Medulla oblongata (tissue), 1 donor: ENCODE results near the gene C2orf72.
"Not testable (repeated sequence)": the region's sequence is repeated elsewhere in the genome, so short reads cannot be mapped to it uniquely, and the experiment has no call there.

Experiments
- DNase-seq: peaks from one replicate; pipeline ENCODE4 v3.0.0-alpha.2; 2015; ENCODE audit errors: extremely low spot score

Gene C2orf72

DNA sequence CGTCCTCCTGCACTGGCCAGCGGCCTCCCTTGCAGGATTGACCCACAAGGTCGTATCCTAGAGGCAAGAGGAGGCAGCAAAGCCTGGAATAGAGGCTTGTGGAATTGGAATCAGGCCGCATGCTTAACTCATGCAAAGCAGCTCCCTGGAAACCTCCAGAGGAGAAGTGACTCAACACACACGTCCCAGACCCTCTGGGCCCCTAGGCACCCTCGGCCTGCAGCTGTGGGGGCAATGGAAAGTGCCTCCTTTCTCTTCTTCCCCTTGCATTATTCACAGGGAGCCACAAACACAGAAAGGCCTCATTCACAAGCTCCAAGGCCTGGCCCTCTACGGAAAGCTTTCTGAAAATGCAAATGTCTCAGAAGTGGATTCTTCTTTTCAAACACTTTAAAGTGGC is 21.8 kb upstream of the C2orf72 start:
- peak; percentile 81 for DNase-seq

- DNase-seq, result peak; percentile 46
These were observed 21.4 kb upstream of the C2orf72 start for GRCh38 chr2:231015926-231016325.

GRCh38 chr2:231016566-231017230 is 20.6 kb upstream of the C2orf72 start:
- no peak for DNase-seq

DNA sequence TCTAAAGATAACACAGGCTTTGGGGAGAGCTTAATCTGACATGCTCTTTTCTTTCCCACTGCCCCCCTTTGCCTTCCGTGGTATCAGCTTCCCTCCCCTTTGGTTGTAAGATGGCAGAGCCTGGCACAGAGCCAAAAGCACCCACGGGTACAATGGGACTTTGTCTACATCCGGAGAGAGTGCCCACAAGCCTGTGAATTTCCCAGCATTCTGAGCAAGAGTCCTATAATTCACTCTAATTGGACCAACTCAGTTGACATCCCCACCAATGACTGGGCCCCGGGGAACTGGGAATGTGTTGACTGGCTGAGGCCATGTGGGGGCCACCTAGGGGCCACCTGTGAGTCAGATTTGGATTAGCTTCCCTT is 20.1 kb upstream of the C2orf72 start:
- DNase-seq, result no peak

DNA sequence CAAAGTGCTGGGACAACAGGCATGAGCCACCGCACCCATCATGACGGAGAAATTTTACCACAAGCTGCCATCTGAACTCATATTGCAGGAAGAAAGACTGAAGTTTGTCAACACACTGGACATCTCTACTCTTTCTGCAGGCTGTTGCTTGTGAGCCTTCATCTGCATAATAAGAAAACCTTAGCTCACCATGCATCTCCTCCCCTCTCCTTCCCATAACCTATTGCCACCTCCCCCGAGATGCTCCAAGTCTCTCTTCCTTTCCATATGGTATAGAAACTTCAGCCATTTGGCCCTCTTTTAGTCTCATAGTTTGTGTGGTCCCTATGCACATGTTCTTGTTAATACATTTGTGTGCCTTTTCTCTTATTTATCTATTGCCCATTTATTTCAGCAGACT is 19.1 kb upstream of the C2orf72 start:
- no peak for DNase-seq

GRCh38 chr2:231025059-231025458 is 12.3 kb upstream of the C2orf72 start:
- not testable (repeated sequence) for DNase-seq

DNA sequence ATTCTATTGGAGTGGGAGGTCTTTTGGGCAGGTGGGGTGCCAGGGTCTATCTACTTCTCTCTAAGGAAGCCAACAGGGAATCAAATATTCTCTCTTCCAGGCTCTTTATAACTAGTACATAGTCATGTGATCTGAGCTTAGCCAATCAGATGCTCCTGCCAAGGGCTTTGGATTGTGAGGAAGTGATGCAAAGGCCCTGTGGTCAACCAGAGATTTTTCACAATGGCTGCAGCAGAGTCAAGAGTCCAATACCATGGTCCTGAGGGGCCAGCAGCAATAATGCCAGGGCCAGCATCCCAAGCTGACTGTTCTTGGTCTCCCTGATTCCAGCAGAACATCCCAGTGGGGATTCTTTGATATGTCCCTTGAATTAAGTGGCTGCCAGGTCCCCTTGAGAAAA is 8.4 kb upstream of the C2orf72 start:
- no peak for DNase-seq

- no peak for DNase-seq
These were observed 7.8 kb upstream of the C2orf72 start for GRCh38 chr2:231029563-231029962.

GRCh38 chr2:231030725-231031124 is 6.6 kb upstream of the C2orf72 start:
- no peak for DNase-seq

GRCh38 chr2:231032575-231033140 is 4.7 kb upstream of the C2orf72 start:
- DNase-seq, result no peak

GRCh38 chr2:231033147-231034132 is 3.9 kb upstream of the C2orf72 start:
- no peak for DNase-seq

- no peak for DNase-seq
These were observed 2.9 kb upstream of the C2orf72 start for GRCh38 chr2:231034291-231034882.

GRCh38 chr2:231036131-231036530 is 1.2 kb upstream of the C2orf72 start:
- no peak for DNase-seq

GRCh38 chr2:231036578-231037106 is 681 bp upstream of the C2orf72 start:
- DNase-seq, result no peak

GRCh38 chr2:231037731-231038482 is 584 bp downstream of the C2orf72 start:
- peak; percentile 54 for DNase-seq

GRCh38 chr2:231038483-231039293 is 1.4 kb downstream of the C2orf72 start:
- no peak for DNase-seq

GRCh38 chr2:231039294-231039664 is 2.0 kb downstream of the C2orf72 start:
- DNase-seq, result no peak

GRCh38 chr2:231039821-231040364 is 2.6 kb downstream of the C2orf72 start:
- no peak for DNase-seq

DNA sequence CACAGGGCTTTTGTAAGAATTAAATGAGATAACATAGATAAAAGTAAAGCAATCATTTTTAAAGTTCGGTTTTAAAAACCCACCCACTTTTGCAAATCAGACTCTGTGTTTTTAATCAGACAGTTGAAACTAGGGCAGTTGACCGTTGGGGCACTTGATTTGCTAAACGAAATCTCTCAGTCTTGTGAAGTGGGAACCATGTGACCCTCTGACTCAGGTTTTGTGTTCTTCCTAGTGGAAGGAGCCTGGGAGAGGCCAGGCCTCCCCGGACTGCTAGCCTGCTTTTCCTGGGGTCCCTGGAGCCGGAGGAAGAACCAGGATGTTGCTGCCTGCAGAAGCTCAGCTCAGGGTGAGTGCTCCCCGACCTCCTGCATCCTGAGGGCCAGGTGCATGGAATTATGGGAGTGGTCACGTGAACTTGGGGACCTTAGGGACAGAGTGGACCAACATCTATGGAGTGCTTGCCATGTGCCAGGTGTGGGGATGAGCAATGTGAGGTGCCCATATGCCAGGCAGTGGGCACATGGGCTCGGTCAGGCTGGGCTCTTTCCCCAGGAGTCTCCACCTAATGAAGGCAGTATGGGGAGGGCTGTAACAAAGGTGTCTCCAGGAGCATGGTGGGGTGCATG is 3.9 kb downstream of the C2orf72 start:
- no peak for DNase-seq

DNA sequence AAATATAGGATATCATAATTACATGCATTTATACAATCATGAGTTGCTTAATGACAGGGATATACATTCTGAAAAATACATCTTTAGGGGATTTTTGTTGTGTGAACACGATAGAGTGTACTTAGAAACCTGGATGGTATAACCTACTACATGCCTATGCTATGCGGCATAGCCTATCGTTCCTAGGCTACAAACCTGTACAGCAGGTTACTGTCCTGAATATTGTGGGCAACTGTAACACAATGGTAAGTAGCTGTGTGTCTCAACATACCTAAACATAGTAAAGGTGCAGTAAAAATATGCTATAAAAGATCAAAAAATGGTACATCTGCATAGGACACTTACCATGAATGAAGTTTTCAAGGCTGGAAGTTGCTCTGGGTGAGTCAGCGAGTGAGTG is 6.5 kb downstream of the C2orf72 start:
- no peak for DNase-seq
